Measurements from ENCODE around the gene STYXL1.

STYXL1 gene

DNA sequence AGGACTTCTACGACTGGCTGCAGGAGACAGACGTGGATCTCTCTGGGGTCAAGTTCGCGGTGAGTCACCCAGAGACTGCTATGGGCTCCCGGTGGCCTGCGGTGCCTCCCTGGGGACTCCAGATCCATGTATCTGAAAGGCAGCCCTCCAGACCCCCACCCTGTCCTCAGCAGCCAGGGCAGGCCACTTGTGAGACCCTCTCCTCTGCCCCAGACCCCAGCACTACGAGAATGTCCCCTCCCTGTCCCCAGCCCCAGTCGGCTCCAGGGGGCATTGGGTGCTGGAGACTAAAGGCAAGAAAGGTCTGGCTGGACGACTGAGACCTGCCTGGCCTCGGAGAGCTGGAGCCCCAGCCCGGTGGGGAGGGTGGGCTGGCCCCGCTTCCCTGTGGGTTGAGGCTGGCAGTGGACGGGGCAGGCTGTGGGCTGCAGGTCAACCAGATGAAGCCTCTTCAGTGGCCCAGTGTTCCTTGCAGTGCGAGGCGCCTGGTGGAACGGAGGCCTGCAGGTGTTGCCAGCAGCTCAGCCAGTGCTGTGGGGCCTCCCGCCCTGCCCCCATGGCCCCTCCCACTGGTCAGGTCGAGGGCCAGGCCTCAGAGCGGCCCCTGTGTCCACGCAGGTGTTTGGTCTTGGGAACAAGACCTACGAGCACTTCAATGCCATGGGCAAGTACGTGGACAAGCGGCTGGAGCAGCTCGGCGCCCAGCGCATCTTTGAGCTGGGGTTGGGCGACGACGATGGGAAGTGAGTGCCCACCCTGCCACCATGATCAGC lies 67.2 kb downstream of the STYXL1 start:
- Mint-ChIP-seq H3K9me3 (no peaks in the 10 kb centered on the region), H3K27ac (no peak overlapping the region), H3K27me3 (no peaks in the 10 kb centered on the region), H3K4me3 (no peak overlapping the region), H3K4me1 (no peaks in the 10 kb centered on the region), H3K36me3 (peaks cover 16% of the 10 kb centered on the region)
- DNase-seq (ENCODE audit: low spot score in 2 of 2) (no peak), ATAC-seq (ENCODE audit: low read depth) (no peak)

DNA sequence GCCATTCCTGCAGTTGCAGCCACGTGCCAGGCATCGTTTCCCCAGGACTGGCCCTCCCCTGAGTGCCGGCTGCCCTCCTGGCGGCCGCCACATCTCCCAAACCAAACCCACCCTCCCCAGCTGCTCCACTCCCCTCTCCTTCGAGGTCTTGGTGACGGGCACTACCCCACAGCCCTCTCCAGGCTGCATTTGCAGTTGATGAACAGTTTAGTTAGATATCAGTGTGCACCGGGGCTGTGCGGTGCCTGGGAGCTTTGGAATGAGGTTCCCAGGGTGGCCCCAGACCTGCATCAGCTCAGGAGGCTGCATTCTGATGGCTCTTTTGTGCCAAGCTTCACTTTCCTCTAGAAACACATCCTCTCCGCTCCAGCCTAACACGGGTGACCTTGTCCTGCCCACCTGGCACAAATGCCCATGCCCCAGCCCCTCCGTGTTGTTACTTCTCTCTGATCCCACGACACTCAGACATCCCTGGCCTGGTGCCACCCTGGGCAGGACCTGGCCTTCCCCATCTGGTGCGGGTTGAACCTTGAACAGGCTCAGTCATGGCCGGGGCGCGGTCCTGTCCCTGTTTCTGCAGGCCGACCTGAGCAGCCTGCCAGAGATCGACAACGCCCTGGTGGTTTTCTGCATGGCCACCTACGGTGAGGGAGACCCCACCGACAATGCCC lies 67.9 kb downstream of the STYXL1 start:
- no peak for ATAC-seq (ENCODE audit: low read depth)
- no peak for DNase-seq (ENCODE audit: low spot score in 2 of 2)
- Mint-ChIP-seq H3K4me3 (no peak overlapping the region), H3K4me1 (no peaks in the 10 kb centered on the region), H3K27me3 (no peaks in the 10 kb centered on the region), H3K27ac (no peak overlapping the region), H3K36me3 (peaks cover 14% of the 10 kb centered on the region), H3K9me3 (no peaks in the 10 kb centered on the region)

DNA sequence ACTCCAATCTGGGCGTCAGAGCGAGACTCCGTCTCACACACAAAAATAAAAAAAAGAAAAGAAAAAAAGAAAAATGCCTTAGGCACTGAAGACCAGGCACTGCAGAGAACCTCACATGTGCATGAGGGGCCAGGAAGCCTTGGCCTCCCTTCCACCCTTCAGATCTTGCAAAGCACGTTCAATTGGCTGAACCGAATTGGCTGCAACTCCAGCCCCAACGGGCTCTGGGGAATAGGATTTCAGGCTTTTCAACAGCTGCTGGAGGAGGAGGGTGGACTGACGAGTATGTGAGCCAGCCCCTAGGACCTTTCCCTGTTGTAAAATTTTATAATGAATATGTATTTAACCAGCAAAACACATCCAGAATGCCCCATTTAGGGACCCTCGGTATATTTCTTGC lies 70.1 kb downstream of the STYXL1 start:
- H3K9me3 Mint-ChIP-seq: no peaks in the 10 kb centered on the region
- H3K36me3 Mint-ChIP-seq: peaks cover 18% of the 10 kb centered on the region
- H3K4me3 Mint-ChIP-seq: no peak overlapping the region
- DNase-seq (ENCODE audit: low spot score in 2 of 2) (no peak), ATAC-seq (ENCODE audit: low read depth) (no peak)
- no peaks in the 10 kb centered on the region for H3K27me3 Mint-ChIP-seq
- no peaks in the 10 kb centered on the region for H3K4me1 Mint-ChIP-seq
- no peak overlapping the region for H3K27ac Mint-ChIP-seq

DNA sequence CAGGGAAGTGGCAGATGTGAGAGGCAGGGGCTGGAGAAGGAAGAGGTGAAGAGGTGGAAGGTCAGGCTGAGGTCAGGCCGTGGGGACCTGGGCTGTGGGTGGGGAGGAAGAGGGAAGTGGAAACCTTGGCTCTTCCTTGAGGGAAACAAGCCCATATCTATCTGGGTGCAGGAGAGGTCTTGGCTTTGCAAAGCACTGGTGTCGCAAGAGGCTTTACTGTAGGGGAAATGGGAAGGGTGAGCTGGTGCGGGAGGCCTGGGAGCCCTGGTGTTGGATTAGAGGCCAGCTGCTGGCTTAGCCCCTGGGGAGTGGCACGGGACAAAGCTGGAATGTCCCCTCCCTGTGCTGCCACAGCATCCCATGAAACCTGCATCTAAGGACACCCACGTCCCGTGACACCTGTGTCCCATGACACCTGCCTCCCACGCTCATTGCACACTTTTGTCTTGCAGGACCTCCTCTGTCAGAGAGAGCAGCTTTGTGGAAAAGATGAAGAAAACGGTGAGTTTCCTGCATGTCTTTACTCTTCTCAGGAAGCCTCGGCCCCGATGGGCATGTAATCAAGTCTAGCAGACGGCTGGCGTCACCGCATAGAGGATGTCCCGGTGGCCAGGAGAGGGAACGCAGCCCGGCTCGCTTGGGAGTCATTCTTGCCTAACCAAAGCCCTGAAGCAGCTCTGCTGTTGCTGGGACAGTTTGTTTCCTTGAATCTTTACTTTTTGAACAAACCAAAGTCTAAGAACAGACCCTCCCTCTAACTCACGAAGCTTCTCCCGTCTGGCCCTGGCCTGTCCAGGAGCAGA lies 75.6 kb downstream of the STYXL1 start:
- Mint-ChIP-seq H3K27ac (no peak overlapping the region), H3K4me3 (no peak overlapping the region), H3K27me3 (no peaks in the 10 kb centered on the region), H3K9me3 (no peaks in the 10 kb centered on the region), H3K36me3 (peaks cover 22% of the 10 kb centered on the region), H3K4me1 (no peaks in the 10 kb centered on the region)
- DNase-seq (ENCODE audit: low spot score in 2 of 2) (no peak), ATAC-seq (ENCODE audit: low read depth) (no peak)

DNA sequence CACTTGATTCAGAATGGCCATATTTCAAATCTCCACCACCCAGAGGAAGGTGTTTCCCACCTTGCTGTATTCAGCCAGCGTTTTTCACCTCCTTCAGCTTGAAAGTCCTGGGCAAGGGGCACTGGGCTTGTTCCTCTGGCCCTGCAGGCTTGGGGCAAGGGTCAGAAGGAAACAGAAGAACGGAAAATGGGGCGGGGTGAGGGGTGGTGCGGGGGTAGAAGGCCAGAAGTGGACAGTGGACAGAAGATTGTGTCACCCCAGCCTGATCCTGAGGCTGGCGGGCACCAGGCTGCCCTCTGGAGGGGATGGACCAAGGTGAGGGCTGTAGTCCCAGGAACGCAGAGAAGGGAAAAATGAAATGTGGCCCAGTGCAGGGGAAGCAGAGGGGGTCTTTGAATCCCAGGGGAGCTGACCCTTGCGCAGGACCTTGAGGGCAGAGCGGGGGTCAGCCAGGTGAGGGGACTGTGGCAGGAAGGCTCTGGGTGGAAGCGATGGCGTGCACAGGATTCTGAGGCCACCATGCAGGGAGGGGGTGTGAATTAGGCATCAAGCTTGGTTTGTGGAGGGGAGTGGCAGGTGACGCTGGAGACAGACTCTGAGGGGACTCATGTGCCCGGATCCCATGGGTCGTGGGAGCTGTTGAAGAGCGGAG lies 76.4 kb downstream of the STYXL1 start:
- Mint-ChIP-seq H3K4me3 (no peak overlapping the region), H3K36me3 (peaks cover 22% of the 10 kb centered on the region), H3K9me3 (no peaks in the 10 kb centered on the region), H3K27ac (no peak overlapping the region), H3K4me1 (no peaks in the 10 kb centered on the region), H3K27me3 (no peaks in the 10 kb centered on the region)
- DNase-seq (ENCODE audit: low spot score in 2 of 2) (no peak), ATAC-seq (ENCODE audit: low read depth) (no peak)

DNA sequence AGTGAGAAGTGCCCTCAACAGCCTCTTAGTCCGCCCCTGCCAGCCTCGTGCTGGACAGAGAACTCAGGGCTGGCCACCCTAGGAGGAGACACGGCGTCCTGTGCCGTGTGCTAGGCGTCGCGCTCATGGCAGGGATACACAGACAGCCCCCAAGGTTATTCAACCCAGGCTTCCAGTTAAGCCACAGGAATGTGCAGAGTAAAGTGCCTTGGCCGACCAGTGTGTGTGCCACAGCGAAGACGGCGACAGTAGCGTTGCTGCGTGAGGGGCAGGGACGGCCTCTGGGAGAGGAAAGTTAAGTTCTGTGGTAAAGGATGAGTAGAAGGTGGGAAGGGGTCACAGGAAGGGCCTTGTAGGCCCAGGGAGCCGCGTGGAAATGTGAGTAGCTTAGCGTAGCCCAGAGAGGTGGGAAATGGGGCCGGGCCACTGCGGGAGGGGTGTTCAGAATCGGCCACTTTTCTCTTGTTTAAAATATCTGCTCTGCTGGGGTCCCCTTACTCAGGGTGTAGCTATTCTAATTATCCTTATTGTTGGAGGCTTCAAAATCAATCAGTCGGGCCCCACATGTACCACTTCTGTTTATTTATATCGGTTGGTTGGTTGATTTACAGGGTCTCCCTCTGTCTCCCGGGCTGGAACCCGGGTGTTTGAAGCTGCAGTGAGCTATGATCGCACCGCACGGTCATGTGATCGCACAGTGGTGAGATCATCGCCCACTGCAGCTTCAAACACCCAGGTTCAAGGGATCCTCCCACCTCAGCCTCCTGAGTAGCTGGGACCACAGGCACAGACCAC lies 77.9 kb downstream of the STYXL1 start:
- Mint-ChIP-seq H3K4me1 (no peaks in the 10 kb centered on the region), H3K4me3 (no peak overlapping the region), H3K27me3 (no peaks in the 10 kb centered on the region), H3K27ac (no peak overlapping the region), H3K36me3 (peaks cover 26% of the 10 kb centered on the region), H3K9me3 (no peaks in the 10 kb centered on the region)
- DNase-seq (ENCODE audit: low spot score in 2 of 2) (no peak), ATAC-seq (ENCODE audit: low read depth) (no peak)

DNA sequence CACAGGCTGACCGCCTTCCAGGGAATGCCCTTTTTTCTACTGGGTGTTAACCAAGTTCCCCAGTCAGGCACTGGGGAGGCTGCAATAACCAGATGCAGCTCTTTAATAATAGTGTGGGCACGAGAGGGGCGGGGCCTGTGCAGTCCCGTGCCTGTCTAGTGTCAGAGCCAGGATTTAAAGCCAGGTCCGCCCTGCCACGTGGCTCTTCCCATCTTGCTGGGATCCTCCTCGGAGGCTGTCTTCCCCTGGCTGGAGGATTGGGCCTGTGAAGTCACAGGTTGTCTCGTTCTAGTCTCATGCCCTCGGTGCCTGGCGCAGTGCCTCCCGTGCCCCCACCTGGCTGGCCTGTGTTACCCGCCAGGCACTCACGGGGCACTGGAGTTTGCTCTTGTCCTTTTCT lies 78.6 kb downstream of the STYXL1 start:
- ATAC-seq (ENCODE audit: low read depth) (no peak), DNase-seq (ENCODE audit: low spot score in 2 of 2) (no peak)
- H3K4me1 Mint-ChIP-seq: no peaks in the 10 kb centered on the region
- H3K27ac Mint-ChIP-seq: no peak overlapping the region
- peaks cover 24% of the 10 kb centered on the region for H3K36me3 Mint-ChIP-seq
- H3K9me3 Mint-ChIP-seq: no peaks in the 10 kb centered on the region
- no peaks in the 10 kb centered on the region for H3K27me3 Mint-ChIP-seq
- H3K4me3 Mint-ChIP-seq: no peak overlapping the region

DNA sequence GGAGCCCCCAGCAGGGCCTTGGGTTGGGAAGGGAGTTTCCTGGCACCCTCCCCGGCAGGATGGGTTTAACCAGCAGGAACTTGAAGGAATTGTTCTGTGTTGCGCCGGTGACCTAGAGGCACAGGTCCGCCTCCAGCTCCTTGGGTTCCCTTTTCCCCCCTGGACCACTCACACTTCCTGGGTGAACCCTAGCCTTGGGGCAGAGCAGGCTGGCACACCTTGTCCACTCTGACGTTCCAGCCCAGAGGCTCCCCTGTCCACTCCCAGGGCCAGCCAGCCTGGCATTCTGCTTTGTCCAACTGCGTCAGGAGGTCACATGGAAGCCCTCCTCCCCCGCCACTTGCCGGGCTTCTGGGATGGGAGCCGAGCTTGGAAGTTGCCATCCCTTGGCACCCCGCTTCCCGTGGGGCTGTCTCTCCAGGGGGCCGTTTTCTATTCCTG lies 79.2 kb downstream of the STYXL1 start:
- Mint-ChIP-seq H3K27me3 (no peaks in the 10 kb centered on the region), H3K9me3 (no peaks in the 10 kb centered on the region), H3K27ac (no peak overlapping the region), H3K4me3 (no peak overlapping the region), H3K4me1 (no peaks in the 10 kb centered on the region), H3K36me3 (peaks cover 18% of the 10 kb centered on the region)
- ATAC-seq (ENCODE audit: low read depth) (no peak), DNase-seq (ENCODE audit: low spot score in 2 of 2) (no peak)

DNA sequence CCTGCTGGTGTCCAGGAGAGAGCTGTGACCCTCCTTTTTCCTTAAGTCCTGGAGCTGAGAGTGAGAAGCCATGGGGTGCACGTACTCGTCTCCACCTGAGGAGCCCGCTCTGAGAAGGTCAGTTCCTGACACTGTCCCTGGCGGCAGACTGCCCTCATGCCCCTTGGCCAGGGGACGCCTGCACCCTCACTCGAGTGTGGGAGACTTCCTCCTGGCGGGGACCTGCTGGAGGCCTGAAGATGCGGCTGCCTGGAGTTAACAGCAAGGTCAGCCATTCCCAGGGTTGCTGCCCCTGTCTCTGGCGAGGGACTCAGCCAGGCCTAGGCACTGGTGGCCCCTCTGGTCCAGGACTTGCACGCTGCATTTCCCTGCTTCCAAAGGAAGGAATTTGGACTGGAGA lies 79.8 kb downstream of the STYXL1 start:
- ATAC-seq (ENCODE audit: low read depth) (no peak), DNase-seq (ENCODE audit: low spot score in 2 of 2) (no peak)
- Mint-ChIP-seq H3K4me3 (no peak overlapping the region), H3K36me3 (peaks cover 20% of the 10 kb centered on the region), H3K4me1 (no peaks in the 10 kb centered on the region), H3K9me3 (no peaks in the 10 kb centered on the region), H3K27ac (no peak overlapping the region), H3K27me3 (no peaks in the 10 kb centered on the region)

DNA sequence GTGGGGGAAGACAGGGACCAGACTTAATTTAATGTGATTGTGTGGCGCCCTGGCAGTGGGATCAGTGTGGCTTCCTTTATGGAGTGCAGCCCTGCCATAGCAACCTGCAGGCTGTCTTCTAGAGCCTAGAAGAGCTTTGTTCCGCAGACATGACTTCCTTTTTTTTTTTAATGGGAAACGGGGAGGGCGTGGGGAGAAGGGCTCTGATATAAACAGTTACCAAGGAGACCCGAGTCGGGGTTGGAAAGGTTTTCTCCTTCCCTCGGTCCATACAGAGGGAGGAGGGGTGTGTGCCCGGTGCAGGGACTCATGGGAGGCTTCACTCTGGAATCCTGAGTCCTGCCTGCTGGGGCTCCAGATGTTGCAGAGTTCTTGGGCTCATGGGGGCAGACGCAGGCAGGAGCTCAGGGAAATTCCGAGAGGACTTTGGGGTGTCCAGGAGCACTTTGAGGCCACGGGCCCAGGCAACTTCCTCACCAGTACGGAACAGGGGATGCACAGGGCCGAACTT lies 80.3 kb downstream of the STYXL1 start:
- no peak overlapping the region for H3K4me3 Mint-ChIP-seq
- ATAC-seq (ENCODE audit: low read depth) (no peak), DNase-seq (ENCODE audit: low spot score in 2 of 2) (no peak)
- no peaks in the 10 kb centered on the region for H3K9me3 Mint-ChIP-seq
- no peaks in the 10 kb centered on the region for H3K4me1 Mint-ChIP-seq
- peaks cover 20% of the 10 kb centered on the region for H3K36me3 Mint-ChIP-seq
- H3K27me3 Mint-ChIP-seq: no peaks in the 10 kb centered on the region
- no peak overlapping the region for H3K27ac Mint-ChIP-seq

DNA sequence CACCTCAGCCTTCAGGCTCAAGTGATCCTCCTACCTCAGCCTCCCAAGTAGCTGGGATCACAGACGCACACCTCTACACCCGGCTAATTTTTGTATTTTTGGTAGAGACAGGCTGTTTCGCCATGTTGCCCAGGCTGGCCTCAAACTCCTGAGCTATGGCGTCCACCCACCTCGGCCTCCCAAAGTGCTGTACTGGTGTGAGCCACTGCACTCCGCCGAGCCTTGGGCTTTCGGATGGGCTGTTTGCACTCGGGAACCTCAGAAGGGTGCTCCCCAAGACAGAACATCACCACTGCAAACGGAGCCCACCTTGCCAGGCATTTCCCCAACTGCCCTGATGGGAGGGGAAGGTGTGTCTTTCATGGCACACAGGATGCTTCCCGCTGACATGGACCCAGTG lies 80.7 kb downstream of the STYXL1 start:
- H3K4me1 Mint-ChIP-seq: no peaks in the 10 kb centered on the region
- ATAC-seq (ENCODE audit: low read depth) (no peak), DNase-seq (ENCODE audit: low spot score in 2 of 2) (no peak)
- H3K36me3 Mint-ChIP-seq: peaks cover 17% of the 10 kb centered on the region
- no peaks in the 10 kb centered on the region for H3K27me3 Mint-ChIP-seq
- no peak overlapping the region for H3K4me3 Mint-ChIP-seq
- no peaks in the 10 kb centered on the region for H3K9me3 Mint-ChIP-seq
- H3K27ac Mint-ChIP-seq: no peak overlapping the region

DNA sequence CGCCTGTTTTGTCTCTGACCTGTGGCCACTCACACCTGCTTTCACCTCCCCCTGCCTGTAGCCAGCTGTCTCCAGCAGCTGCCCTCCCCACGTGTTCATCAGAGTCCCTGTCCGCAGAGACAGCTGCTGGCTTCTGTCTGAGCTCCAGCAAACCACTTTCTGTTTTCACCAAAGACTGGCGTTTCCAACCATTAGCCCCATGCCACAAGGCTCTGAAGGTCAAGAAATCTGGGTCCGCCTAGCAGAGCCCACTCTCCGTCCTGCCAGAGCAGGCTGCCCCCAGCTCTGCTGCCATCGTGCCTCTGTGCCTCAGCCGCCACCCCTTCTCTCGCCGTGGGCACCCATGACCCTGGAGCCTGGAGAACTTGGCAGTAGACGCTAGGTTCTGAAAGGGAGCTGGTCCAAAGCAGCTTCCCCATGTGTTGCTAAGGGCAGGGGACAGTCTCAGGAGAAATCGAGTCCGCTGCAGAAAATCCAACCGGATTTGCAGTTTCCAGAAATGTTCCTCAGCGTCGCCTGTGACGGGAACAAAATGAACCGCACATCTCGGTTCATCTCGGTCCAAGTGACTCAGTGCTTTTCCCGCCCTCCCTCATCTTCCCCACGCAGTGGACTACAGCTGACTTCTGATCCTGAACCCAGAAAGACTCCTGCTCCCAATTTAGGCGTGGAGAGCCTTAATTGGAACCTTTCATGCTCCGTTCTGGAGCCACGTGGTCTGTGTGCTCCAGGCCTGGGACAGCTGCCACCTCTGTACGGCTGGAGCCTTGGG lies 81.4 kb downstream of the STYXL1 start:
- H3K4me3 Mint-ChIP-seq: no peak overlapping the region
- DNase-seq (ENCODE audit: low spot score in 2 of 2) (no peak), ATAC-seq (ENCODE audit: low read depth) (no peak)
- H3K27me3 Mint-ChIP-seq: no peaks in the 10 kb centered on the region
- no peak overlapping the region for H3K27ac Mint-ChIP-seq
- peaks cover 13% of the 10 kb centered on the region for H3K36me3 Mint-ChIP-seq
- H3K4me1 Mint-ChIP-seq: no peaks in the 10 kb centered on the region
- no peaks in the 10 kb centered on the region for H3K9me3 Mint-ChIP-seq

DNA sequence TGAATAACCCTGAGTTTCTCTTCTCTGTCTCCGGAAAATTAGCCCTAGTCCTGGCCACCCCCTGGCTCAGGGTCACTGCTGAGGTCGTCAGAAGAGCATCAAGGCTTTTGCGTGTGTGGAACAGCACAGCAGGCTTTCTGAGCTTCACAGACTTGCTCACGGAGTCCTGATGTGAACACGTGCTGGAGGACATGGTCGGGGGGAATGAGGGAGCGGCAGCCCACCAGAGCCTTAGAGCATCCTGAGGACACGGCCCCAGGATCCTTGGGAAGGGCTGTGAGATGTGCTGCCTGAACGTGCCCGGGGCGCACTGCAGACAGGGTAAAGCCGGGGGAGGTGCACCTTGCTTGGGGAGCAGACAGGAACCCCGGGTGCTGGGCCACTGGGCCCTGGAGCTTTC lies 82.2 kb downstream of the STYXL1 start:
- Mint-ChIP-seq H3K36me3 (peaks cover 13% of the 10 kb centered on the region), H3K27me3 (no peaks in the 10 kb centered on the region), H3K9me3 (no peaks in the 10 kb centered on the region), H3K4me3 (no peak overlapping the region), H3K4me1 (no peaks in the 10 kb centered on the region), H3K27ac (no peak overlapping the region)
- DNase-seq (ENCODE audit: low spot score in 2 of 2) (no peak), ATAC-seq (ENCODE audit: low read depth) (no peak)

Measured in memory B cell (primary cell).